Esophagus mucosa (tissue), 1 donor: ENCODE measurements around the gene RUSF1. TPM values are rescaled to one million over a fixed set of nuclear protein-coding genes. Genes with fewer than 3 reads are reported as not detected.
A peak's percentile ranks its signal among the peaks of the same experiment; 100 is the strongest.
"Not testable (repeated sequence)": the region's sequence is repeated elsewhere in the genome, so short reads cannot be mapped to it uniquely, and the experiment has no call there.

ENCODE experiments used
- ATAC-seq: fragments of 200-7000 bp; cut with Tn5 transposase; one replicate; pipeline ENCODE4 v1.9.1; 2020
- total RNA-seq: library from RNA; stranded (reverse); gene quantifications from one replicate; pipeline ENCODE4 v1.2.4, GENCODE V29; 2023
- donor health status: DM: yes; HTN: yes; CAD: no.

Gene RUSF1
- total RNA-seq, 1 donor from 2014 or later: 29.9 TPM

DNA sequence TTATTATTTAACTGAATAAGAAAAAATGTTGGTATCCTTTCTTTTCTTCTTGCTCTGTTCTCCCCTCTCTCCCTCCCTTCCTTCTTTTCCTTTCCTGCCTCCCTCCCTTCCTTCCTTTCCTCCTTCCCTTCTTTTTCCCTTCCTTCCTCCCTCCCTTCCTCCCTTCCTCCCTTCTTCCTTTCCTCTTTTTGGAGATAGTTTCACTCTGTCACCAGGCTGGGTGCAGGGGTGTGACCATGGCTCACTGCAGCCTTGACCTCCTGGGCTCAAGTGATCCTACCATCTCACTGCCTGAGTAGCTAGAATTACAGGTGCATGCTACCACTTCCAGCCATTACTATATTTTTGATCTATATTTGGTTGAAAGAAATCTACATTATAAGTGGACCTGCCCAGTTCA, 5.7 kb upstream of the RUSF1 start:
- ATAC-seq: no peak

DNA sequence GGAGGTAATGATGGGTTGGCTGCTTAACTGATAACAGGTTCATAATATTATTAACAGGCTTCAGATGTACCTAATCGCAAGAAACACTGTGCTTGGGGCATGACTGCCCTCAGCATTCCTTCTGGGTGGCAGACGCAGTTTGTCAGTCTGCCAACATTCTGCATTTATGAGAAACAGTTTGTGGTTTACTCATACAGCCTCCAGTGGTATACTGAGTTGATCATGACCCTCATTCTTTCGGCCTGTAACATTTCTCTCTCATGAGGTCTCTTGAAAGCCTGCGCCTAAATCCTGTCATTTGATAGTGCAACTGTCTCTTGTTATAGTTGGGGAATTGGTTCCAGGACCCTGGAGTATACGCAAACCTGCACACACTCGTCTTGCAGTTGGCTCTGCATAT, 4.9 kb upstream of the RUSF1 start:
- ATAC-seq: no peak

DNA sequence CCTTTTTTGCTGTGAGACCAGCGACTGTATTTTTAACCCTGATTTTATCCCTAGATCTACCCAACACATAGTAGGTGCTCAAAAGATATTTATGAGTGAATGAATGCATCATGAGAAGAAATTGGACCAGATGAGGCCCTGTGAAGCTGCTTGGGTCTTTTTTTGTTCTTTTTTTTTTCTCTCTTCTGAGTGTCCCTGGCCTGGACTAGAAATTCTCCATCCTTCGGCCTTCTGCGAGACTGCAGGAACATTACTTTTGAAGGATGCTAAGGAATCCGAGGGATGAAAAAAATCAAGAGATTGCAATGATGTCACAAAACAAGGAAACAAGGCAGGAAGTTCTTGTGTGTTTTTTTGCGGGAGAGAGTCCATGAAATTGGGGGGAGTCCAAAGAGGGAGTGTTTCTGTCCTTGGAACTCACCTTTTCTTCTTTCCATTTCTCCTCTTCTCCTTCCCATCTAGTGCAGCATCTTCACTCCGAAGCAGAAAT, 560 bp upstream of the RUSF1 start:
- no peak for ATAC-seq

DNA sequence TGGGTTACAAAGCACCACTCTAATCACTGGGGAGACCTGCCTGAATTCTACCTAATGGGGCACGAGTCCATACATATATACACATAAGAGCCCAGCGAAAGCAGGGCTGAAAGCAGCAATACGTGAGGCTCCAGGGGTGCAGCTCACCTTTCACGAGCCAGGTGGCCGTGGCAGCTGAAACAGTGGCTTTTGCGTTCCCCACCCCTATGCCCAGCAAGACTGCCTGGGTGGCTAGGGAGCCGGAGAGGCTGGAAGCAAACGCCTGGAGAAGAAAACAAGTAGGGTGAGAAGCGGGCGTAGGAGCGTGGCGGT, 618 bp downstream of the RUSF1 start:
- peak; percentile 34 for ATAC-seq

DNA sequence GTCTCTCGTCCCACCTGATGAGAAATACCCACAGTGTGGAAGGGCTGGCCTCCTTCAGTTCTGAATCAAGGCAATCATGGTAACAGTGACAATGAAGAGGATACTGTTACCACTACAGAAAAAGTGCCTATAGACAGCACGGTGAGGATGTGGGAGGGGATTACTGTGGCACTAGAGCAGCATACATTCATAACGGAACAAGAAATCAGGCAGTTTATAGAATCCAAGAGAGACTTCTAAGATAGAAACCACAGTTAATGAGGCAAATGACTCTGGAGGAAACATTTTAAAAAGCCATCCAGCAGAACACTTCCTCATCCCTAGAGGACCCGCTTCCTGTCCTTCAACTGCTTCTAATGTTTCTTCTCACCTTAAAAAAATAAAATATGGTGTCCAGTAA, 2.7 kb downstream of the RUSF1 start:
- ATAC-seq: no peak

DNA sequence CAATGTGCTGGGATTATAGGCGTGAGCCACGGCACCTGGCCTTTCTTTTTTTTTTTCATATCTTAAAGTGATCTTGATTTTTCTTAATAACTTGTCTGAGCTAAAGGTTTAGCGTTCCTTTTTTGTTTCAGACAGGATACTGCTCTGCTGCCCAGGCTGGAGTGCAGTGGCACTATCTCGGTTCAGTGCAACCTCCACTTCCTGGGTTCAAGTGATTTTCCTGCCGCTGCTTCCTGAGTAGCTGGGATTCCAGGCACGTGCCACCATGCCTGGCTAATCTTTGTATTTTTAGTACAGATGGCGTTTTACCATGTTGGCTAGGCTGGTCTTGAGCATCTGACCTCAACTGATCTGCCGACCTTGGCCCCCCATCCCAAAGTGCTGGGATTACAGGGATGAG, 4.0 kb downstream of the RUSF1 start:
- ATAC-seq: no peak

DNA sequence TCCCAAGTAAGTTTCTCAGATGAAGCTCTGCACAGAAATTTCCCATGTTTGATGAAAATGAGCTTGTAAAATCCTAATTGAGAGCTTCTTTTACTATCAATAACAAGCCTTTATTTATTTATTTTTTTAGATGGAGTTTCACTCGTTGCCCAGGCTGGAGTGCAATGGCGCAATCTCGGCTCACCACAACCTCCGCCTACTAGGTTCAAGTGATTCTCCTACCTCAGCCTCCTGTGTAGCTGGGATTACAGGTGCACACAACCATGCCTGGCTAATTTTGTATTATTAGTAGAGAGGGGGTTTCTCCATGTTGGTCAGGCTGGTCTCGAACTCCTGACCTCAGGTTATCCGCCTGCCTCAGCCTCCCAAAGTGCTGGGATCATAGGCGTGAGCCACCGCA, 4.6 kb downstream of the RUSF1 start:
- not testable (repeated sequence) for ATAC-seq

DNA sequence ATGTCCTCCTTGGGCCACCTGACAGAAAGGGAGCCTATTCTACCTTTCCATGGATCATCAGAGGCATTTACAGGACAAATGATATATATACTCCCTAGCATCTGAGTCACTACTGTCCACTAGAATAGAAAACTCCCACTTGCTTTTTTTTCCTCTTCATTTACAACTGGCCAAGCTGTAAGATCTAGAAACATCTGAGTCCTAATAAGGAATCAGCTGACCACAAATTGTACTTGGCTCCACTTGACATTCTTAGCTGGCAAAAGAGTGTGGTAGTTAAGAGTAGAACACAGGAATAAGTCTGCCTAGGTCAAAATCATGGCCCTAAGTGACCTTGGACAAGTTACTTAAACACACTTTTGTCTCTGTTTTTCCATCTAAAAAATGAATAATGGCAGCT, 5.2 kb downstream of the RUSF1 start:
- no peak for ATAC-seq

DNA sequence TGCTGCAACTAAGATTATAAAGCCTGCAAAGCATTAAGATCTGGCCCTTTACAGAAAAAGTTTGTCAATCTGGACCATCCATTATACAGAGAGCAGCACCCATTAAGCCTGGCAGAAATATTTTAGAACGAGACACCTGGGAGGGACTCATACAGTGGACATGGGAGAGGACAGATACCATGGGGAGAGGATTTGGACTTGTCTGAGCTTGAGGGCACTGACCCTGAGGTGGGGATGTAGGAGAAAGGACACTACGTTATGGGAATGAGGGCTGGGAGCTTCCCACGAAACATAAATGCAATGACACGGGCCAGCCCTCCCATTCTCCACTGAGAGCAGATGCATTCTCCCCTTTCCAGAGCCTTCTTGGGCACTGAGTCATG, 6.2 kb downstream of the RUSF1 start:
- ATAC-seq: no peak

DNA sequence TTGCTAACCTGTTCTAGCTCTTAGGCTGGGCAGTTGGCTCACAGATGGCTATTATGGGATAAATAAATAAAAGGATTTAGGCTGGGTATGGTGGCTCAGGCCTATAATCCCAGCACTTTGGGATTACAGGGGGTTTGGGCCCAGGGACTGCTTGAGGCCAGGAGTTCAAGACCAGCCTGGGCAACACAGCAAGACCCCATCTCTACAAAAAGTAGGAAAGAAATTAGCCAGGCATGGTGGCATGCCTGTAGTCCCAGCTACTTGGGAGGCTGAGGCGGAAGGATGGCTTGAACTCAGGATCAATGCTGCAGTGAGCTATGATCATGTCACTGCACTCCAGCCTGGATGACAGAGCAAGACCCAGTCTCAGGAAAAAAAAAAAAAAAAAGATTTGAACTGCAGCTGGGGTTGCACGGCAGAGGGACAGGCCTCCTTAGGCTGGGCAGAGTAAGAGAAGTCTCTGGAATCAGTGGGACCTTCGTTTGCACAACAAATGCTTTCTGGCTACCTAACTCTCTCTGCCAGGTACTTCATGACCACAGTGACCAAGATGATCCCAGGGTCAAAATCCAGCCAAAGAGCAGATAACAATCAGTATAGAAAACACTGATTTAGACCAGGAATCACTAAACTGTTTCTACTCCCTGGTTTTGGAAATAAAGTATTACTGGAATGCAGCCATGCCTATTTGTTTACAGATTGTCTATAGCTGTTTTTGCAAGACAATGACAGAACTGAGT, 6.8 kb downstream of the RUSF1 start:
- no peak for ATAC-seq

DNA sequence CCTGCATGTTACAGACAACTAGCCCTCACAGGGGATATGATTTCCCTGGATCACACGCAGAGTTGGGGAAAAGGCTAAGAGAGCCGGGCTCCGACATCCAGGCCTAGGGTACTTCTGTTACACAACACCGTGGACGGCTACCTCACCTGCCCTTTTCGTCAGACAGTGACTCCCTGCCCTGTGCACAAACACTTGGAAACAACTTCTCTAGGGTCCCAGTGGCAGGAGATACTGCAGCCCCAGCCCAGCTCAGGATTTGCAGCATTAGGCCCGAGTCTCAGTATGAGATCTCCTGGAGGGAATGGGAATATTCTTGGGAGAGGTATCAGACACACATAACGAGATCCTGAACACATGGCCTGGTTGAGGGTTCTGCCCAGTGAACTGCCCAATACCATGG, 8.3 kb downstream of the RUSF1 start:
- ATAC-seq: no peak

DNA sequence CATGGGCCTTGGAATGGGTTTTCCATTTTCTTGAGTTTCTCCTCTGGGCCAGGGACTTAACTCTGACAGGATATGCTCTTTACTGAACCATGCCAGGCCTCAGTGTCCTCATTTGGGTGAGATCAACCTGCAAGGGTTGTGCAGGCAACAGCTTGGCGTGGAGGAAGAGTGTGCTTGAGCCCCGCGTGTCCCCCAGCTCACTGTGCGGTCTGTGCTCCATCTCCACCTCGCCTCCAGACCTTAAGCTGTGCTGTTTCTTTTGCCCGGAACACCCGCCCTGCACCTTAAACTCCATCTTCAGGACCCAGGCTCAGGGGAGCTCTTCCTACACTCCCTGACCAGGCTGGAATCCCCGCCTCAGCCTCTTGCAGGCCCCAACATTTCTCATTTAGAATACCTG, 9.7 kb downstream of the RUSF1 start:
- ATAC-seq: no peak

DNA sequence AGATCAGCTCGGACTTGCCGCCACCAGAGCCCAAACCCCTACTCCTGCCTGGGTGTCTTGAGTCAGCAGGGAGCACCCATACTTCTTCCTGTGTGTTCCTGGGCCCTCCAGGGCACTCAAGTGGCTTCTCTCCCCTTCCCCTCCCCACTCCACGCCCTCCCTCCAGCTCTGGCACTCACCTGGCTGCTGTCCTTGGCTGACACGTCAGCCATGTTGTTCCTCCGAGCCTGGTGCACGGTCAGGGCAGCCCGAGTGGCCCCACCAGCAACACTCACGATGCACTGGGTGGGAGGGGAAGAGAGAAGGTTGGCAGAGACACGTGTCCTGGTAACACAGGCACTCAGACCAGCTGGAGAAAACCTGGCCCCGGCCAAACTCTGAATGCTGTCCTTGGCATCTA, 11.5 kb downstream of the RUSF1 start:
- ATAC-seq: no peak

DNA sequence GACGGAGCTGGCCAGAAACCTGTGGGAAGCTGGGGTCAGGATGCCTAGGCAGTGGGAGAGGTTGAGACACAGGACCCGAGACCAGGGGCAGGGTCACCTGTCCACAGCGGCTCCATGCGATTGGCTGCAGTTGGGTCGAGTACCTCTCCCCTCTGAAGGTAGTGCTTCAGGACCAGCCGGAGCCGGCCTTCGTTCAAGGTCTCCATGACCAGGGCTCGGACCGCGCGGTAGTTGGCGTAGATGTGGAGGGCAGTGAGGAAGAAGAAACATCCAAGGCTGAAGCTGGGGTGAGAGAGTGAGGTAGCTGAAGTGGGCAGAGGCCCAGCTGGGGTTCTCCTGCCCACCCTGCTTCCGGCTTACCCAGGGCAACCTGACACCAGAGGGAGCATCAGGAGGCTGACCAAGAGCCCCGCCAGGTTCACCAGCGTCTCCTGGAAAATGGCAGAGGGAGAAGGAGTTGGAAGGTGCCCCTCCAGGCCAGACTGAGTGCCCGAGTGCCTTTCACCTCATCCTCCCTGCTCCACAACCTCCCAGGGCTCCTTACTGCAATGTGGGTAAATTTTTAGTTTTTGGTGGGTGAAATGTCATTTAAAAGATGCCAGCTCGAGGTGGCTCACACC, 14.6 kb downstream of the RUSF1 start:
- ATAC-seq: no peak

DNA sequence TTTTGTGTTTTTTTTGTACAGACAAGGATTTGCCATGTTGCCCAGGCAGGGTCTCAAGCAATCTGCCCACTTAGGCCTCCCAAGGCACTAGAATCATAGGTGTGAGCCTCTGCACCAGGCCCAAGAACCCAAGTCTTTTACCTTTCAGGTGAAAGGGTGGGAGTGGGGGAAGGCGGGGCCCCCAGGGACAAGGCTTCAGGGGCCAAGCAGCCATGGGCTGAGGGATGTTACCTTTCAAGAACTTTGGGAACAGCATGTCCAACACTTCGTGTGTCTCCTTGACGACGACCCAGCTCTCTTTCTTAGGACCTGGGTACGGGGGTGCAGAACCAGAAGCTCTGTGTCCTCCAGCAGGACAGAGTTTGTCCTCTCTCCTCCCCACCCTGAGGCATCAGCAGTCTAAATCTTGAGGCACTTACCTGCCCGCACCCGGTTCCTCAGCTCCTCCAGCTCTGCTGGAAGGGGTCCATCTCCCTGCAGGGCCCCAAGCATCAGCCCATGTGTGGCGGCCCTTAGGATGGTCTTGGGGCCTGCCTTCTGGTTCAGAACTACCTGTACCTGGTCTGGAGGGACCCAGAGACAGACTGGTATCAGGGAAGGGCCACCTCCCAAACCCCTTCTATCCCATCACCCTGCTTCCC, 16.3 kb downstream of the RUSF1 start:
- no peak for ATAC-seq

DNA sequence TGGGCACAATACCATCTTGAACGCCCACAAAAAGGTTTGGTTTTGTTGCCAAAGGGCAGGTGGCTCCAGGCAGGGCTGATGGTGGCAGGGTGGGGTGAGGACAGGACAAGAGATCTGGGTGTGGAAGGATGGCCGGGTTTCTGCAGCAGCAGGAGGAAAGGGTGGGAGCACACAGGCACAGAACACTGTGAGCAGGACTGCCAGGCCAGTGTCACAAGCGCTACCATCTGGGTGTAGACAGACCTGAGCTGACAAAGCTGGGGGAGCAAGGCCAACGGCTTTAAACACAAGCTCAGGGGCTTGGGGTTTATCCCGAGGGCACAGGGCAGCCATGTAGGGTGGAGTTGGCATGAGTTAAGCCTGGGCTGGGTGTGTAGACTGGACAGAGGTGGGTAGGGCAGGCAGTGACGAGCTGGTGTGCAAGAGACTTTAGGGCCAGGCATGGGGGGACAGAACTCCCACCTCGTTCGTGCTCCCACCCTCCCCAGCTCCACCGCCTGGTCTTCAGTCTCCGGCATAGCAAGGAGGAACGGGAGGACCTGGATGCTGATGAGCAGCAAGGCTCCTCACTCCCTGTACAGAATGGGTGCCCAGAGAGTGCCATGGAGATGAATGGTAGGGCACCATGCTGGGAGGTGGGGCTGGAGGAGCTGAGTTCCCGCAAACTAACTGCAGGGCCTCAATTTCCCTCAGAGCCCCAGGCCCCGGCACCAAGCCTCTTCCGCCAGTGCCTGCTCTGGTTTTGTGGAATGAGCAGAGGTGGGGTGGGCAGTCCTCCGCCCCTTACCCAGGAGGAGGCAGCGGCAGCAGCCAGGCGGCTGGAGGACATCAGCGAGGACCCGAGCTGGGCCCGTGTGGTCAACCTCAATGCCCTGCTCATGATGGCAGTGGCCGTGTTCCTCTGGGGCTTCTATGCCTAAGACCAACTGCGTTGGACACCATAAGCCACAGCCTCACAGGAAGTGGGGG, 18.3 kb downstream of the RUSF1 start:
- no peak for ATAC-seq

DNA sequence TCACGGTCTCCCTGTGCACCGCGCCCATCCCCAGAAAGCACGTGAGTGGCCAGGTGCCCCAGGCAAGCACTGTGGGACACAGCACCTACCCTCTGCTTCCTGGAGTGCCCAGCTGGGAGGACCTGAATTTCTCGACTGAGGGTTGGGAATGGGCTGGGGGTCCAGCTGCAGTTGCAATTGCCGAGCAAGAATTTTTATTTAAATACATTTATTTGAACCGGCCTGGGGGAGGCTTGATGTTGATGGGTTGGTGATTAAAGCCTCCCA, 19.0 kb downstream of the RUSF1 start:
- ATAC-seq: no peak

DNA sequence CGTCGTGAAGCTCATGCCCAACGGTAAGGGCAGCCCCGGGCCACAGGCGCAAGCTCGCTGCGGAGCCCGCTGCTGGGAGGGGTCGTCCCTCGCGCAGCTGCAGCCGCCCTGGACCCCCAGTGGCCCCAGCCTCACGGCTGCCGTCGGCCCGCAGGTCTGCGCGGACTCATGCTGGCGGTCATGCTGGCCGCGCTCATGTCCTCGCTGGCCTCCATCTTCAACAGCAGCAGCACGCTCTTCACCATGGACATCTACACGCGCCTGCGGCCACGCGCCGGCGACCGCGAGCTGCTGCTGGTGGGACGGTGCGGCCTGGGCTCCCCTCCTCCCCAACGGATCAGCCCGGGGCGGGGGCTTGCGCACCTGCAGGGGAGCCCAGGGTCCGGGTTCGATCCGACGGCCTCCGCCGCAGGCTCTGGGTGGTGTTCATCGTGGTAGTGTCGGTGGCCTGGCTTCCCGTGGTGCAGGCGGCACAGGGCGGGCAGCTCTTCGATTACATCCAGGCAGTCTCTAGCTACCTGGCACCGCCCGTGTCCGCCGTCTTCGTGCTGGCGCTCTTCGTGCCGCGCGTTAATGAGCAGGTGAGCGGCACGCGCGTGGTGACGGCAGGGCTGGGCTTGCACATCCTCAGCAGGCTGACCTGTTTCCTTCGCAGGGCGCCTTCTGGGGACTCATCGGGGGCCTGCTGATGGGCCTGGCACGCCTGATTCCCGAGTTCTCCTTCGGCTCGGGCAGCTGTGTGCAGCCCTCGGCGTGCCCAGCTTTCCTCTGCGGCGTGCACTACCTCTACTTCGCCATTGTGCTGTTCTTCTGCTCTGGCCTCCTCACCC, 19.5 kb downstream of the RUSF1 start:
- ATAC-seq: peak; percentile 3

DNA sequence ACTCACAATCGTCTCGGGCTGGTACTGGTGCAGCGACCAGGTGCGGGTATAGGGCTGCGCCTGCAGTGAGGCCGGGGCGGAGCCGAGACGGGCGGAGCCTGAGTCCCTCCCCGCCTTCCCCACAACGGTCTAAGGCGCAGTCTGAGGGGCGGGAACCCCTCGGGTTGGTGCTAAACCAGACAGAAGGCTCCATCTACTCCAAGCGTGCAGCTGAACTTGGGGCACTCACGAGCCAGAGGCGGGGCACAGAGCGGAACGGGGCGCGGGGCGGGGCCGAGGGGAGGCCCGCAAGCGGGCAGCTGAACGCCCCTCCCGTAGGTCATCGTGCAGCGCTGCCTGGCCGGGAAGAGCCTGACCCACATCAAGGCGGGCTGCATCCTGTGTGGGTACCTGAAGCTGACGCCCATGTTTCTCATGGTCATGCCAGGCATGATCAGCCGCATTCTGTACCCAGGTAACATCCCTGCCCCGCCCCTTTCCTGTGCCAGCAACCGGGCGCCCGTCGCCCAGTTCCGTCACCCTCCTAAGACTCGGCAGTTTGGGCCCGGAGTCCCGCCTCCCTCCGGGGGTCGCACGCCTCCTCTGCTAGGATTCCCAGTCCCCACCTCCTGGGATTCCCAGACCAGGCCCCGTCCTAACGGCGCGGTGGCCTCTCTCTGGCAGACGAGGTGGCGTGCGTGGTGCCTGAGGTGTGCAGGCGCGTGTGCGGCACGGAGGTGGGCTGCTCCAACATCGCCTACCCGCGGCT, 20.3 kb downstream of the RUSF1 start:
- peak; percentile 77 for ATAC-seq

DNA sequence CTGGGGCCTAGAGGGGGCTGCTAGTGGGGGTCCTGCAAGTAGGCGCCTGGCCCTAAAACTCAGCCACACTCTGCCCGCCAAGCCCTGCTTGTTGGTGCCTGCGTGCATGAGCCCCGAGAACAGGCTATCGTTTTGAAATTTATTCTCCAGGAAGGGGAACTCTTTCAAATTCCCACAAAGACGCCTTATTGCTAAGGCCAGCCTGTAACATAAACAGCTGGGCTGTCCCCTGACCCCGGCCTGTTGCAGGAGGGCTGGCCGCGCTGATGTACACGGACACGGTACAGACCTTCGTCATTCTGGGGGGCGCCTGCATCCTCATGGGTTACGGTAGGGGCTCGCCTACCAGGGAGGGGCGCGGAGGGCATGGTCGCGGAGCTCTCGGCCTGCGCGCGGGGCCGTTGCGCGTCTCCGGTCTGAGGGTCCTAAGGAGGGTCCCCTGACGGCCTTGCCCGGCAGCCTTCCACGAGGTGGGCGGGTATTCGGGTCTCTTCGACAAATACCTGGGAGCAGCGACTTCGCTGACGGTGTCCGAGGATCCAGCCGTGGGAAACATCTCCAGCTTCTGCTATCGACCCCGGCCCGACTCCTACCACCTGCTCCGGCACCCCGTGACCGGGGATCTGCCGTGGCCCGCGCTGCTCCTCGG, 21.0 kb downstream of the RUSF1 start:
- ATAC-seq: peak; percentile 1

DNA sequence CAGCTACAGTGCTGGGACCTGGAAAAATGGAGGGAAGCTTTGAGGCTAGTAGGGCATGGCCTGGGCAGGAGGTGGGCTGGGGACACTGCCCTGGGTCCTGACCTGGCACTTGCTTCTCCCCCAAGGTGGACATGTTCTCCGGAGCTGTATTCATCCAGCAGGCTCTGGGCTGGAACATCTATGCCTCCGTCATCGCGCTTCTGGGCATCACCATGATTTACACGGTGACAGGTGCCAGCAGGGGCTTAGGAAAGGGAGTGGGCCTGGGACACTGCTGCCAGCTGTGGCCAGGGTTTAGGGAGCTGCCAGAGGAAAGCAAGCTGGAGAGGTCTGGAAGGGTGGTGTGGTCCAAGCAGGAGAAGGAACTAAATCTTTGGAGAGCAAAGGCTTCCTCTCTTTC, 22.1 kb downstream of the RUSF1 start:
- no peak for ATAC-seq
